T-helper 22 cell (primary cell): Measurements from ENCODE around the gene MEIS3.
A peak's percentile ranks its signal among the peaks of the same experiment; 100 is the strongest.
"Not testable (repeated sequence)": the region's sequence is repeated elsewhere in the genome, so short reads cannot be mapped to it uniquely, and the experiment has no call there.

Experiments used
- DNase-seq: peaks from one replicate; pipeline ENCODE4 v3.0.0-alpha.2; 2020; ENCODE audit warnings: low read depth

MEIS3 gene

GRCh38 chr19:47415953-47416642, 3.2 kb downstream of the MEIS3 start:
- DNase-seq = no peak

- no peak for DNase-seq
These were observed 4.9 kb downstream of the MEIS3 start for GRCh38 chr19:47414469-47414868.

GRCh38 chr19:47413941-47414340, 5.4 kb downstream of the MEIS3 start:
- no peak for DNase-seq

GRCh38 chr19:47411696-47412095, 7.6 kb downstream of the MEIS3 start:
- not testable (repeated sequence) for DNase-seq

- DNase-seq = no peak
These were observed 8.2 kb downstream of the MEIS3 start for GRCh38 chr19:47411101-47411500.

- no peak for DNase-seq
These were observed 11.0 kb downstream of the MEIS3 start for GRCh38 chr19:47408156-47408938.

- no peak for DNase-seq
These were observed 11.9 kb downstream of the MEIS3 start for GRCh38 chr19:47407417-47407774.

GRCh38 chr19:47406711-47407416, 12.5 kb downstream of the MEIS3 start:
- no peak for DNase-seq

- no peak for DNase-seq
These were observed 13.4 kb downstream of the MEIS3 start for GRCh38 chr19:47405854-47406417.

GRCh38 chr19:47405197-47405550, 14.2 kb downstream of the MEIS3 start:
- DNase-seq = no peak

GRCh38 chr19:47404334-47405196, 14.8 kb downstream of the MEIS3 start:
- no peak for DNase-seq

- DNase-seq = no peak
These were observed 16.8 kb downstream of the MEIS3 start for GRCh38 chr19:47402504-47402903.

- DNase-seq = no peak
These were observed 20.4 kb downstream of the MEIS3 start for GRCh38 chr19:47398707-47399597.

- DNase-seq = peak; percentile 45
These were observed 27.7 kb downstream of the MEIS3 start for GRCh38 chr19:47391510-47392223.

- no peak for DNase-seq
These were observed 28.5 kb downstream of the MEIS3 start for GRCh38 chr19:47390533-47391488.

GRCh38 chr19:47389150-47389556, 30.2 kb downstream of the MEIS3 start:
- DNase-seq = no peak

GRCh38 chr19:47388721-47389120, 30.6 kb downstream of the MEIS3 start:
- DNase-seq = not testable (repeated sequence)

GRCh38 chr19:47387623-47388022, 31.7 kb downstream of the MEIS3 start:
- DNase-seq = not testable (repeated sequence)

- DNase-seq = not testable (repeated sequence)
These were observed 32.7 kb downstream of the MEIS3 start for GRCh38 chr19:47386582-47386981.
